Astrocyte (in vitro differentiated cells and primary cell): ENCODE results near the gene FAM13A. TPM values are rescaled to one million over a fixed set of nuclear protein-coding genes. Genes with fewer than 3 reads are reported as not detected.

Experiments used
- DNase-seq: peaks from one replicate; pipeline ENCODE4 v3.0.0-alpha.2; 2010; ENCODE audit warnings: low read depth
- FAIRE-seq: peaks from 2 replicates; lab custom pipeline; 2011; peaks lifted over from hg19 to GRCh38; lab: Jason Lieb, UNC
- H2AFZ ChIP-seq: 2 replicates; pipeline ENCODE4 v1.6.0; 2012; ENCODE audit warnings: low read depth, low read length, inconsistent platforms
- H3K27ac ChIP-seq: 2 replicates; pipeline ENCODE4 v1.5.1; 2011; ENCODE audit warnings: low read depth, low read length, inconsistent platforms
- H3K27me3 ChIP-seq: 2 replicates; pipeline ENCODE4 v1.6.0; 2011; ENCODE audit warnings: low read length, inconsistent platforms; ENCODE audit not compliant: insufficient read depth
- H3K36me3 ChIP-seq: 2 replicates; pipeline ENCODE4 v1.5.1; 2011; ENCODE audit warnings: low read length, inconsistent platforms; ENCODE audit not compliant: insufficient read depth
- H3K4me1 ChIP-seq: 2 replicates; pipeline ENCODE4 v1.5.1; 2011; ENCODE audit warnings: low read length, inconsistent platforms; ENCODE audit not compliant: insufficient read depth
- H3K4me2 ChIP-seq: 2 replicates; pipeline ENCODE4 v1.6.0; 2012; ENCODE audit warnings: low read length, inconsistent platforms
- H3K4me3 ChIP-seq: 2 replicates; pipeline ENCODE4 v1.5.1; 2011; ENCODE audit warnings: low read depth, mild to moderate bottlenecking, low read length, inconsistent platforms; ENCODE audit not compliant: insufficient read depth
- H3K79me2 ChIP-seq: 2 replicates; pipeline ENCODE4 v1.6.0; 2012; ENCODE audit warnings: mild to moderate bottlenecking, low read length, inconsistent platforms; ENCODE audit not compliant: insufficient read depth
- H3K9ac ChIP-seq: 2 replicates; pipeline ENCODE4 v1.6.0; 2012; ENCODE audit warnings: mild to moderate bottlenecking, low read length, inconsistent platforms
- H3K9me3 ChIP-seq: 2 replicates; pipeline ENCODE4 v1.5.1; 2012; ENCODE audit warnings: low read depth, mild to moderate bottlenecking, low read length, inconsistent platforms; ENCODE audit not compliant: insufficient read depth
- H4K20me1 ChIP-seq: 2 replicates; pipeline ENCODE4 v1.6.0; 2012; ENCODE audit warnings: low read length, inconsistent platforms; ENCODE audit not compliant: insufficient read depth
- H3K27ac Mint-ChIP-seq: one replicate; pipeline ENCODE4 v1.8.0; 2021; ENCODE audit warnings: mild to moderate bottlenecking, mixed read lengths; ENCODE audit not compliant: unreplicated experiment
- H3K27me3 Mint-ChIP-seq: one replicate; pipeline ENCODE4 v1.8.0; 2021; ENCODE audit warnings: low read depth, mixed read lengths; ENCODE audit not compliant: unreplicated experiment
- H3K36me3 Mint-ChIP-seq: one replicate; pipeline ENCODE4 v1.8.0; 2021; ENCODE audit warnings: low read depth, mixed read lengths; ENCODE audit not compliant: unreplicated experiment
- H3K4me1 Mint-ChIP-seq: one replicate; pipeline ENCODE4 v1.8.0; 2021; ENCODE audit warnings: low read depth, mixed read lengths; ENCODE audit not compliant: unreplicated experiment
- H3K4me3 Mint-ChIP-seq: one replicate; pipeline ENCODE4 v1.8.0; 2021; ENCODE audit warnings: mild to moderate bottlenecking, moderate library complexity, mixed read lengths; ENCODE audit not compliant: unreplicated experiment
- H3K9me3 Mint-ChIP-seq: one replicate; pipeline ENCODE4 v1.8.0; 2021; ENCODE audit warnings: mild to moderate bottlenecking, mixed read lengths; ENCODE audit not compliant: unreplicated experiment
- EZH2 ChIP-seq: IDR thresholded peaks from 2 replicates; pipeline ENCODE4 v1.6.1; 2012; ENCODE audit warnings: mild to moderate bottlenecking, low read length, inconsistent platforms; ENCODE audit not compliant: insufficient read depth
- total RNA-seq: library from RNA; stranded (reverse); gene quantifications from 2 replicates; pipeline ENCODE4 v1.2.1, GENCODE V29; 2021
- TF ChIP-seq, protein P1 (sequence below): IDR thresholded peaks from 2 replicates; pipeline ENCODE4 v1.5.1; 2011; ENCODE audit warnings: low read depth, mild to moderate bottlenecking, inconsistent platforms, low read length, moderate library complexity; ENCODE audit not compliant: insufficient read depth

Gene FAM13A
- total RNA-seq, 1 donor from 2014 or later = 12.0 TPM

DNA sequence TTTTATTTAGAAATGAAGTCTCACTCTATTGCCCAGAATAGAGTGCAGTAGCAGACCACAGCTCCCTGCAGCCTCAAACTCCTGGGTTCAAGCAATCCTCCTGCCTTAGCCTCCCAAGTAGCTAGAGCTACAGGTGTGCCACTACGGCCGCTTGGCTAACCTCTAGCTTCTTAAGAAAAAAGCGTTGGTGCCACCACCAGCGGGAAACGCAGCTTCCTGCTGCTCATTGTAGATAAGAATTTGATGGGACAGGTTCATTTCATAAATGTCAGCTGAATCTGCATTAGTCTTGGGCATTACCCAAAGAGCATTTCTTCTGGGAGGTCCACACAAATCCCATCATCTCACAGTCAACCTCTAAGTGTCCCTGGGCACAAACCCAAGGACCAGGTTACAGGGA is 326.2 kb downstream of the FAM13A start:
- no peak for FAIRE-seq
- Mint-ChIP-seq H3K36me3 (peaks cover 15% of the 10 kb centered on the region), H3K27ac (no peak overlapping the region), H3K9me3 (no peaks in the 10 kb centered on the region), H3K4me3 (no peak overlapping the region), H3K27me3 (no peaks in the 10 kb centered on the region), H3K4me1 (peaks cover 1% of the 10 kb centered on the region)
- Histone ChIP-seq H3K4me1 (no peaks in the 10 kb centered on the region), H3K9ac (no peak overlapping the region), H3K4me3 (no peak overlapping the region), H4K20me1 (no peaks in the 10 kb centered on the region), H3K27ac (no peak overlapping the region), H3K36me3 (peaks cover 11% of the 10 kb centered on the region), H3K9me3 (no peaks in the 10 kb centered on the region), H3K27me3 (no peaks in the 10 kb centered on the region), H3K4me2 (no peak overlapping the region), H2AFZ (no peak overlapping the region), H3K79me2 (no peaks in the 10 kb centered on the region)
- no peak for DNase-seq
- TF ChIP-seq EZH2 = no peak
- TF ChIP-seq, protein P1, sequence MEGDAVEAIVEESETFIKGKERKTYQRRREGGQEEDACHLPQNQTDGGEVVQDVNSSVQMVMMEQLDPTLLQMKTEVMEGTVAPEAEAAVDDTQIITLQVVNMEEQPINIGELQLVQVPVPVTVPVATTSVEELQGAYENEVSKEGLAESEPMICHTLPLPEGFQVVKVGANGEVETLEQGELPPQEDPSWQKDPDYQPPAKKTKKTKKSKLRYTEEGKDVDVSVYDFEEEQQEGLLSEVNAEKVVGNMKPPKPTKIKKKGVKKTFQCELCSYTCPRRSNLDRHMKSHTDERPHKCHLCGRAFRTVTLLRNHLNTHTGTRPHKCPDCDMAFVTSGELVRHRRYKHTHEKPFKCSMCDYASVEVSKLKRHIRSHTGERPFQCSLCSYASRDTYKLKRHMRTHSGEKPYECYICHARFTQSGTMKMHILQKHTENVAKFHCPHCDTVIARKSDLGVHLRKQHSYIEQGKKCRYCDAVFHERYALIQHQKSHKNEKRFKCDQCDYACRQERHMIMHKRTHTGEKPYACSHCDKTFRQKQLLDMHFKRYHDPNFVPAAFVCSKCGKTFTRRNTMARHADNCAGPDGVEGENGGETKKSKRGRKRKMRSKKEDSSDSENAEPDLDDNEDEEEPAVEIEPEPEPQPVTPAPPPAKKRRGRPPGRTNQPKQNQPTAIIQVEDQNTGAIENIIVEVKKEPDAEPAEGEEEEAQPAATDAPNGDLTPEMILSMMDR = no peak

DNA sequence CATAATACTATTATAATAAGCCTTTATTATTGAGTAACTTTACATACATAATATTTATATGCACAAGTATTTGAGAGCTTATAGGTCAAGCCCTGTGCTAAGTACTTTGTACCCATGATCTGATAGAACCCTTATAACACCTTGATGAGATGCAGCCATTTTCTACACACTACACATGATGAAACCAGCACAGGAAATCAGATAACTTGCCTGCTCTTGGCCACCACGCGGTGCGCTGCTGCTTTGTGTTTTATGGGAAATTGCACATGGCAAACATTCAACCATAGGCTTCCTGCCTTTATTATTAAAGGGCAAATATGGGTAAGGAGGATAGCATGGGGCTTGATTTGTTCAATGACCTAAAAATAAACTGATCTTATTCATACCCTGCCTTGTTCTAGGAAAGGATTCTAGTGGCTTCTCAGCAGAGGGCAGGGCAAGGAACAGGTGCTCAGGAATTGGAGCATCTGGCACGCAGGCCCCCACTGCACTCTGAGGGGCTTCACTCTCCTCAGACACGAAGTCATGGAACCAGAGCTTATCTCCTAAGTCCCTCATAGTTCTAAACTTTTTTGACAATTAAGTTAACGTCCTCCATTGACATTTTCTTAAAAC is 327.7 kb downstream of the FAM13A start:
- Mint-ChIP-seq H3K27ac (no peak overlapping the region), H3K4me3 (no peak overlapping the region), H3K36me3 (peaks cover 15% of the 10 kb centered on the region), H3K9me3 (no peaks in the 10 kb centered on the region), H3K27me3 (no peaks in the 10 kb centered on the region), H3K4me1 (peaks cover 1% of the 10 kb centered on the region)
- Histone ChIP-seq H3K4me1 (no peaks in the 10 kb centered on the region), H3K79me2 (no peaks in the 10 kb centered on the region), H3K9ac (no peak overlapping the region), H4K20me1 (no peaks in the 10 kb centered on the region), H2AFZ (no peak overlapping the region), H3K9me3 (no peaks in the 10 kb centered on the region), H3K27me3 (no peaks in the 10 kb centered on the region), H3K27ac (no peak overlapping the region), H3K4me3 (no peak overlapping the region), H3K36me3 (peaks cover 11% of the 10 kb centered on the region), H3K4me2 (no peak overlapping the region)
- no peak for FAIRE-seq
- TF ChIP-seq, protein P1 = no peak
- TF ChIP-seq EZH2 = no peak
- DNase-seq = no peak

DNA sequence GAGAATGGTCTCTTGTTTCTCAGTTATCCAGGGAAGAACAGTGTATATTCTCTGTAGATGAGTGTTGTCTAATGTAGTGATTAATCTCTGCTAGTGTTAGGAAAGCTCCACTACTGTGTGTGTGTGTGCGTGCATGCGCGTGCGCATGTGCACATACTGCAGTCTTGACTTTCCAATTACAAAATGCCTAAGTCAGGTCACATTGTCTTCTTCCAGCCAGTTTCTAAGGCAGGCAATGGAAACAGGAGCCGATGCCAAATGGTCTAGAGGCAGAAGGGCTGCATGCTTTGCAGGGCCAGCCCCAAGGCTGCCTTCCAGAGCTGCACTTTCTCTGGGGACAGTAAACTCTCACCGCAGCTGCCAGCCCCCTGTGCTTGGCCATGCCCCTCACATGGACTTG is 328.8 kb downstream of the FAM13A start:
- H3K79me2 ChIP-seq = no peaks in the 10 kb centered on the region
- Mint-ChIP-seq H3K27ac (no peak overlapping the region), H3K4me1 (no peaks in the 10 kb centered on the region), H3K9me3 (no peaks in the 10 kb centered on the region), H3K36me3 (peaks cover 15% of the 10 kb centered on the region), H3K4me3 (no peak overlapping the region), H3K27me3 (no peaks in the 10 kb centered on the region)
- FAIRE-seq (no peak), DNase-seq (no peak)
- no peak overlapping the region for H2AFZ ChIP-seq
- no peaks in the 10 kb centered on the region for H3K27me3 ChIP-seq
- H3K4me1 ChIP-seq = no peaks in the 10 kb centered on the region
- H4K20me1 ChIP-seq = no peaks in the 10 kb centered on the region
- H3K9ac ChIP-seq = no peak overlapping the region
- no peak overlapping the region for H3K4me2 ChIP-seq
- no peak overlapping the region for H3K4me3 ChIP-seq
- no peak for TF ChIP-seq EZH2
- TF ChIP-seq, protein P1 = no peak
- no peaks in the 10 kb centered on the region for H3K9me3 ChIP-seq
- H3K36me3 ChIP-seq = peaks cover 11% of the 10 kb centered on the region
- H3K27ac ChIP-seq = no peak overlapping the region
